Measurements from ENCODE around the gene TRIM8. TPM values are rescaled to one million over a fixed set of nuclear protein-coding genes. Genes with fewer than 3 reads are reported as not detected.

TRIM8 gene
- total RNA-seq, 1 experiment from 2014 or later, result 36.3 TPM

DNA sequence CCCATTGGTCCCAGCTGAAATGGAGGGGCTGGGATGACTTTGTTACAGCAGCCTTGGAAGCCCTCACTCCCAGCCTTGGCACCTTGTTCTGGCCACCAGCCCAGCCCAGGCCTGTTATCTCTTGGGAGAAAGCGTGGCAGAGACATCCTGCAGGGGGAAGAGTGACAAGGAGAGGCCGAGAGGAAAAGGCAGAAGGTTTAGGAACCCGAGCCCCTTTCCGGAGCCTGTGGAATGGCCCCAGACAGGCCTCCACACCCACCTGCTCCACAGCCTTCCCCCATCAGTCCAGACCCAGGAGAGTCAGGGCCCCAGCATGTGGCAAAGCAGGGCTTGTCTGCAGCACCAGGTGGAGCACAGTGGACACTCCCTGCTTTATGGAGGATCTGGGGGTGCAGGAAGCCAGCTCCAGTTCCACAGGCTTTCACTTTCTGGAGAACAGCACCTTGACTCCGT is 24.1 kb upstream of the TRIM8 start:
- H3K9me3 Mint-ChIP-seq, result no peaks in the 10 kb centered on the region
- POLR2A ChIA-PET, result interaction anchor here (0.6 kb wide), 1 partner anchor 12 kb away, joined by 3 read pairs; no protein-coding TSS in a partner anchor
- TF ChIP-seq SOX15 (CRISPR knock-in tag; IDR thresholded peaks at IDR 0.05) (no peak), SMAD4 (CRISPR knock-in tag; IDR thresholded peaks at IDR 0.05) (no peak), ZNF416 (CRISPR knock-in tag; IDR thresholded peaks at IDR 0.05) (no peak), GRHL2 (CRISPR knock-in tag; IDR thresholded peaks at IDR 0.05; ENCODE audit: insufficient replicate concordance, severe bottlenecking) (no peak), NR1H2 (CRISPR knock-in tag; IDR thresholded peaks at IDR 0.05) (no peak)
- TF ChIP-seq, protein P1, sequence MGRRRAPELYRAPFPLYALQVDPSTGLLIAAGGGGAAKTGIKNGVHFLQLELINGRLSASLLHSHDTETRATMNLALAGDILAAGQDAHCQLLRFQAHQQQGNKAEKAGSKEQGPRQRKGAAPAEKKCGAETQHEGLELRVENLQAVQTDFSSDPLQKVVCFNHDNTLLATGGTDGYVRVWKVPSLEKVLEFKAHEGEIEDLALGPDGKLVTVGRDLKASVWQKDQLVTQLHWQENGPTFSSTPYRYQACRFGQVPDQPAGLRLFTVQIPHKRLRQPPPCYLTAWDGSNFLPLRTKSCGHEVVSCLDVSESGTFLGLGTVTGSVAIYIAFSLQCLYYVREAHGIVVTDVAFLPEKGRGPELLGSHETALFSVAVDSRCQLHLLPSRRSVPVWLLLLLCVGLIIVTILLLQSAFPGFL (CRISPR knock-in tag; IDR thresholded peaks at IDR 0.05; ENCODE audit: borderline replicate concordance), result no peak
- TF ChIP-seq, protein P2, sequence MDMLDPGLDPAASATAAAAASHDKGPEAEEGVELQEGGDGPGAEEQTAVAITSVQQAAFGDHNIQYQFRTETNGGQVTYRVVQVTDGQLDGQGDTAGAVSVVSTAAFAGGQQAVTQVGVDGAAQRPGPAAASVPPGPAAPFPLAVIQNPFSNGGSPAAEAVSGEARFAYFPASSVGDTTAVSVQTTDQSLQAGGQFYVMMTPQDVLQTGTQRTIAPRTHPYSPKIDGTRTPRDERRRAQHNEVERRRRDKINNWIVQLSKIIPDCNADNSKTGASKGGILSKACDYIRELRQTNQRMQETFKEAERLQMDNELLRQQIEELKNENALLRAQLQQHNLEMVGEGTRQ (CRISPR knock-in tag; IDR thresholded peaks at IDR 0.05), result no peak
- TF ChIP-seq, protein P3, sequence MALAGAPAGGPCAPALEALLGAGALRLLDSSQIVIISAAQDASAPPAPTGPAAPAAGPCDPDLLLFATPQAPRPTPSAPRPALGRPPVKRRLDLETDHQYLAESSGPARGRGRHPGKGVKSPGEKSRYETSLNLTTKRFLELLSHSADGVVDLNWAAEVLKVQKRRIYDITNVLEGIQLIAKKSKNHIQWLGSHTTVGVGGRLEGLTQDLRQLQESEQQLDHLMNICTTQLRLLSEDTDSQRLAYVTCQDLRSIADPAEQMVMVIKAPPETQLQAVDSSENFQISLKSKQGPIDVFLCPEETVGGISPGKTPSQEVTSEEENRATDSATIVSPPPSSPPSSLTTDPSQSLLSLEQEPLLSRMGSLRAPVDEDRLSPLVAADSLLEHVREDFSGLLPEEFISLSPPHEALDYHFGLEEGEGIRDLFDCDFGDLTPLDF (CRISPR knock-in tag; IDR thresholded peaks at IDR 0.05), result no peak
- TF ChIP-seq, protein P4, sequence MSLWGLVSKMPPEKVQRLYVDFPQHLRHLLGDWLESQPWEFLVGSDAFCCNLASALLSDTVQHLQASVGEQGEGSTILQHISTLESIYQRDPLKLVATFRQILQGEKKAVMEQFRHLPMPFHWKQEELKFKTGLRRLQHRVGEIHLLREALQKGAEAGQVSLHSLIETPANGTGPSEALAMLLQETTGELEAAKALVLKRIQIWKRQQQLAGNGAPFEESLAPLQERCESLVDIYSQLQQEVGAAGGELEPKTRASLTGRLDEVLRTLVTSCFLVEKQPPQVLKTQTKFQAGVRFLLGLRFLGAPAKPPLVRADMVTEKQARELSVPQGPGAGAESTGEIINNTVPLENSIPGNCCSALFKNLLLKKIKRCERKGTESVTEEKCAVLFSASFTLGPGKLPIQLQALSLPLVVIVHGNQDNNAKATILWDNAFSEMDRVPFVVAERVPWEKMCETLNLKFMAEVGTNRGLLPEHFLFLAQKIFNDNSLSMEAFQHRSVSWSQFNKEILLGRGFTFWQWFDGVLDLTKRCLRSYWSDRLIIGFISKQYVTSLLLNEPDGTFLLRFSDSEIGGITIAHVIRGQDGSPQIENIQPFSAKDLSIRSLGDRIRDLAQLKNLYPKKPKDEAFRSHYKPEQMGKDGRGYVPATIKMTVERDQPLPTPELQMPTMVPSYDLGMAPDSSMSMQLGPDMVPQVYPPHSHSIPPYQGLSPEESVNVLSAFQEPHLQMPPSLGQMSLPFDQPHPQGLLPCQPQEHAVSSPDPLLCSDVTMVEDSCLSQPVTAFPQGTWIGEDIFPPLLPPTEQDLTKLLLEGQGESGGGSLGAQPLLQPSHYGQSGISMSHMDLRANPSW (CRISPR knock-in tag; conservative IDR thresholded peaks at IDR 0.05; ENCODE audit: low read depth), result no peak
- TF ChIP-seq, protein P5, sequence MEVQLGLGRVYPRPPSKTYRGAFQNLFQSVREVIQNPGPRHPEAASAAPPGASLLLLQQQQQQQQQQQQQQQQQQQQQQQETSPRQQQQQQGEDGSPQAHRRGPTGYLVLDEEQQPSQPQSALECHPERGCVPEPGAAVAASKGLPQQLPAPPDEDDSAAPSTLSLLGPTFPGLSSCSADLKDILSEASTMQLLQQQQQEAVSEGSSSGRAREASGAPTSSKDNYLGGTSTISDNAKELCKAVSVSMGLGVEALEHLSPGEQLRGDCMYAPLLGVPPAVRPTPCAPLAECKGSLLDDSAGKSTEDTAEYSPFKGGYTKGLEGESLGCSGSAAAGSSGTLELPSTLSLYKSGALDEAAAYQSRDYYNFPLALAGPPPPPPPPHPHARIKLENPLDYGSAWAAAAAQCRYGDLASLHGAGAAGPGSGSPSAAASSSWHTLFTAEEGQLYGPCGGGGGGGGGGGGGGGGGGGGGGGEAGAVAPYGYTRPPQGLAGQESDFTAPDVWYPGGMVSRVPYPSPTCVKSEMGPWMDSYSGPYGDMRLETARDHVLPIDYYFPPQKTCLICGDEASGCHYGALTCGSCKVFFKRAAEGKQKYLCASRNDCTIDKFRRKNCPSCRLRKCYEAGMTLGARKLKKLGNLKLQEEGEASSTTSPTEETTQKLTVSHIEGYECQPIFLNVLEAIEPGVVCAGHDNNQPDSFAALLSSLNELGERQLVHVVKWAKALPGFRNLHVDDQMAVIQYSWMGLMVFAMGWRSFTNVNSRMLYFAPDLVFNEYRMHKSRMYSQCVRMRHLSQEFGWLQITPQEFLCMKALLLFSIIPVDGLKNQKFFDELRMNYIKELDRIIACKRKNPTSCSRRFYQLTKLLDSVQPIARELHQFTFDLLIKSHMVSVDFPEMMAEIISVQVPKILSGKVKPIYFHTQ (CRISPR knock-in tag; IDR thresholded peaks at IDR 0.05), result no peak
- CTCF ChIA-PET, result interaction anchor here (1.2 to 2.1 kb wide), 6 partner anchors 9 to 58 kb away, joined by 3 to 7 read pairs (median 4); no protein-coding TSS in a partner anchor
- H3K4me3 Mint-ChIP-seq, result no peak overlapping the region
- ATAC-seq (no peak), DNase-seq (ENCODE audit: low spot score) (no peak)
- no peaks in the 10 kb centered on the region; the same call in 1 of the 2 replicates for H3K36me3 Mint-ChIP-seq
- H3K27me3 Mint-ChIP-seq (ENCODE audit: low read depth), result no peaks in the 10 kb centered on the region
- H3K4me1 Mint-ChIP-seq, result peaks cover 14% of the 10 kb centered on the region
- H3K27ac Mint-ChIP-seq, result no peak overlapping the region

DNA sequence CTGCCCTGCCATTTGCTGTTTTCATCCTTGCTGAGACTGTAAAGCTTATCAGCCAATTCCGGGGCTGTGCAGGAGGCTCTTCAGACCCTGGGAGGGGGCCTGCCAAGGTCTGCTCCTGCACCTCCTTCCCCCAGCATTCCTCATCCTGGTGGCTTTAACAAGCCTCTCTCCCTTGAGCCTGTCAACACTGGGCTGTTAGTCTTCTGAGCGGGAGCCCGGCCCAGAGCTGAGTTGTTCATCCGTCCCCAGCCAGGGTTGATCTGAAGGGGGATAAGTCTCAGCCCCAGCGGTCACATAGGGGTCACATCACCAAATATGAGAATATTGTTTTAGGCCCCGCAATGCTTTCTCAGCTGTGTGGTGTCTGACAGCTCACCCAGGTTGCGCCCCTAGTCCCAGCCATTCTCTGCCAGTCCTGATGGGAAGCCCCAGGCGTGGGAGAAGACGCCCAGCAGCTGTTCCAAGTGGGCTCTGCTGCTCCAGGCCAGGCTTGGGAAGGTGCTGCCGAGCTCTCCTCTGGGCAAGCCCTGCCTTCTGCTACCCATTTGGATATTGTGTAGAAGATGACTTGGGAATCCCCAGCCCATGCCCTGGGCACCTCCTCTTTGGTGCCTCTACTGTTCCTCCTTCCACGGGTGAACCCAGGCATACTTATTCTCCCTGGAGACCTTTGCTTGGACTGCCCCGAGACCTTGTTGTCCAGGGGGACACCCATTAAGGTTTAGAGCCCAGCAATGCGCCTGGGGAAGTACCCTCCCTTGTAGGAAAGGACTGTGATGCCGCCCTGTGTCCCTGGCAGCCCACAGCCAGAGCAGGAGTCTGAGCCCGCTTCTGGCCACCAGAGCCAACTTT is 23.5 kb upstream of the TRIM8 start:
- H3K27ac Mint-ChIP-seq, result no peak overlapping the region
- DNase-seq (ENCODE audit: low spot score) (no peak), ATAC-seq (no peak)
- POLR2A ChIA-PET, result interaction anchor here (0.6 kb wide), 1 partner anchor 12 kb away, joined by 3 read pairs; no protein-coding TSS in a partner anchor
- CTCF ChIA-PET, result interaction anchor here (1.2 to 2.1 kb wide), 7 partner anchors 9 to 117 kb away, joined by 3 to 7 read pairs (median 4); partner anchors contain the start of gene SUFU
- TF ChIP-seq NFE2L1 (CRISPR knock-in tag; IDR thresholded peaks at IDR 0.05) (no peak), NFYB (CRISPR knock-in tag; conservative IDR thresholded peaks at IDR 0.05; ENCODE audit: low read depth) (no peak), CREB1 (CRISPR knock-in tag; IDR thresholded peaks at IDR 0.05) (no peak), JAZF1 (CRISPR knock-in tag; IDR thresholded peaks at IDR 0.05) (no peak)
- TF ChIP-seq, protein P1 (CRISPR knock-in tag; IDR thresholded peaks at IDR 0.05; ENCODE audit: borderline replicate concordance), result no peak
- TF ChIP-seq, protein P6, sequence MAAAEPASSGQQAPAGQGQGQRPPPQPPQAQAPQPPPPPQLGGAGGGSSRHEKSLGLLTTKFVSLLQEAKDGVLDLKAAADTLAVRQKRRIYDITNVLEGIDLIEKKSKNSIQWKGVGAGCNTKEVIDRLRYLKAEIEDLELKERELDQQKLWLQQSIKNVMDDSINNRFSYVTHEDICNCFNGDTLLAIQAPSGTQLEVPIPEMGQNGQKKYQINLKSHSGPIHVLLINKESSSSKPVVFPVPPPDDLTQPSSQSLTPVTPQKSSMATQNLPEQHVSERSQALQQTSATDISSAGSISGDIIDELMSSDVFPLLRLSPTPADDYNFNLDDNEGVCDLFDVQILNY (CRISPR knock-in tag; IDR thresholded peaks at IDR 0.05), result no peak
- TF ChIP-seq, protein P7, sequence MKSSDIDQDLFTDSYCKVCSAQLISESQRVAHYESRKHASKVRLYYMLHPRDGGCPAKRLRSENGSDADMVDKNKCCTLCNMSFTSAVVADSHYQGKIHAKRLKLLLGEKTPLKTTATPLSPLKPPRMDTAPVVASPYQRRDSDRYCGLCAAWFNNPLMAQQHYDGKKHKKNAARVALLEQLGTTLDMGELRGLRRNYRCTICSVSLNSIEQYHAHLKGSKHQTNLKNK (CRISPR knock-in tag; IDR thresholded peaks at IDR 0.05), result no peak
- TF ChIP-seq, protein P8, sequence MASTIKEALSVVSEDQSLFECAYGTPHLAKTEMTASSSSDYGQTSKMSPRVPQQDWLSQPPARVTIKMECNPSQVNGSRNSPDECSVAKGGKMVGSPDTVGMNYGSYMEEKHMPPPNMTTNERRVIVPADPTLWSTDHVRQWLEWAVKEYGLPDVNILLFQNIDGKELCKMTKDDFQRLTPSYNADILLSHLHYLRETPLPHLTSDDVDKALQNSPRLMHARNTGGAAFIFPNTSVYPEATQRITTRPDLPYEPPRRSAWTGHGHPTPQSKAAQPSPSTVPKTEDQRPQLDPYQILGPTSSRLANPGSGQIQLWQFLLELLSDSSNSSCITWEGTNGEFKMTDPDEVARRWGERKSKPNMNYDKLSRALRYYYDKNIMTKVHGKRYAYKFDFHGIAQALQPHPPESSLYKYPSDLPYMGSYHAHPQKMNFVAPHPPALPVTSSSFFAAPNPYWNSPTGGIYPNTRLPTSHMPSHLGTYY (CRISPR knock-in tag; IDR thresholded peaks at IDR 0.05), result no peak
- TF ChIP-seq, protein P9, sequence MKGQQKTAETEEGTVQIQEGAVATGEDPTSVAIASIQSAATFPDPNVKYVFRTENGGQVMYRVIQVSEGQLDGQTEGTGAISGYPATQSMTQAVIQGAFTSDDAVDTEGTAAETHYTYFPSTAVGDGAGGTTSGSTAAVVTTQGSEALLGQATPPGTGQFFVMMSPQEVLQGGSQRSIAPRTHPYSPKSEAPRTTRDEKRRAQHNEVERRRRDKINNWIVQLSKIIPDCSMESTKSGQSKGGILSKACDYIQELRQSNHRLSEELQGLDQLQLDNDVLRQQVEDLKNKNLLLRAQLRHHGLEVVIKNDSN (CRISPR knock-in tag; IDR thresholded peaks at IDR 0.05), result no peak
- no peaks in the 10 kb centered on the region for H3K9me3 Mint-ChIP-seq
- no peaks in the 10 kb centered on the region; the same call in 1 of the 2 replicates for H3K36me3 Mint-ChIP-seq
- H3K27me3 Mint-ChIP-seq (ENCODE audit: low read depth), result no peaks in the 10 kb centered on the region
- H3K4me1 Mint-ChIP-seq, result peaks cover 20% of the 10 kb centered on the region
- no peak overlapping the region for H3K4me3 Mint-ChIP-seq

Data from WTC11 (cell line).